ENCODE data around the gene SPECC1L.

SPECC1L gene

DNA sequence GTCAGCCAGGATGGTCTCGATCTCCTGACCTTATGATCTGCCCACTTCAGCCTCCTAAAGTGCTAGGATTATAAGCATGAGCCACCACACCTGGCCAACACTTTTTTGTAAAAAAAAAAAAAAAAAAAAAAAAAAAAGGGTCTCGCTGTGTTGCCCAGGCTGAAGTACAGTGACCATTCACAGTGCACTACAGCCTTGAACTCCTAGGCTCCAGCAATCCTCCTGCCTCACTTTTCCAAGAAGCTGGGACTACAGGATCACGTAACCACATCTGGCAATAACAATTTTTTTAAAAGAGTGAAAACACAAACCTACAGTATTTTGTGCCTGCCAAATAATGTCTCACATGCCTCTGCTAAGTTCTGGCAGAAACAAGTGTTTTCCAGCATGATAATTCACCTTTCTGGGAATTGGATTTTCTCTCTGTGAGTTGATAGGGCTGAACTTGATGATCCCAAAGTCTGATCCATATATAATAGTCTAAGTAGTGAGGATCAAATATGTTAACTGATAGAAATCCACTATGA is 187.3 kb downstream of the SPECC1L start:
- H3K4me1 ChIP-seq (ENCODE audit: control insufficient read depth, insufficient read depth, low read length): peaks cover 13% of the 10 kb centered on the region
- H3K4me3 ChIP-seq (ENCODE audit: low read length): no peak overlapping the region
- no peak overlapping the region for H3K9ac ChIP-seq (ENCODE audit: low read length)
- no peaks in the 10 kb centered on the region for H3K9me3 ChIP-seq (ENCODE audit: control insufficient read depth, low read length)
- DNase-seq (ENCODE audit: low read depth): no peak
- no peaks in the 10 kb centered on the region for H3K27me3 ChIP-seq (replicated peaks; ENCODE audit: control insufficient read depth, insufficient read depth, low read length)
- H3K36me3 ChIP-seq (ENCODE audit: control insufficient read depth, insufficient read depth, low read length, severe bottlenecking): no peaks in the 10 kb centered on the region

DNA sequence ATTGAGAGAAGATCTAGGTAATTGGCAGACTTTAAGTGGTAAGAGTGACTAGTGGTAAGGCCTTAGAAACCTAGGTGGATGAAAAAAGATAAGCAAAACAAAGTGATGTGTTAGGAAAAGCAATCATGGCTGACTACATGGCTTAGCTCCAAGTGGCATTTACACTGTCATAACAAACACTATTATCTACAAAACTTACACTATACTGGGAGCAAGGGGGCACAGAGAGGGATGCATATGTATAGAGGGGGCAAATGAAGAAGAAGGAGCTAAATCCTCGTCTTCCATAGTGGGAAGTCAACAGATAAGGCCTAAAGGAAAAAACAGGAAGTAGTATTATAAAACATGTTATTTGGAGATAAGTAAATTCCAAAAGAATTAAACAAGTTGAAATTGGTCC is 189.3 kb downstream of the SPECC1L start:
- H3K36me3 ChIP-seq (ENCODE audit: control insufficient read depth, insufficient read depth, low read length, severe bottlenecking): no peaks in the 10 kb centered on the region
- no peaks in the 10 kb centered on the region for H3K27me3 ChIP-seq (replicated peaks; ENCODE audit: control insufficient read depth, insufficient read depth, low read length)
- no peak for DNase-seq (ENCODE audit: low read depth)
- H3K9ac ChIP-seq (ENCODE audit: low read length): no peak overlapping the region
- H3K9me3 ChIP-seq (ENCODE audit: control insufficient read depth, low read length): no peaks in the 10 kb centered on the region
- peaks cover 13% of the 10 kb centered on the region for H3K4me1 ChIP-seq (ENCODE audit: control insufficient read depth, insufficient read depth, low read length)
- H3K4me3 ChIP-seq (ENCODE audit: low read length): no peak overlapping the region

DNA sequence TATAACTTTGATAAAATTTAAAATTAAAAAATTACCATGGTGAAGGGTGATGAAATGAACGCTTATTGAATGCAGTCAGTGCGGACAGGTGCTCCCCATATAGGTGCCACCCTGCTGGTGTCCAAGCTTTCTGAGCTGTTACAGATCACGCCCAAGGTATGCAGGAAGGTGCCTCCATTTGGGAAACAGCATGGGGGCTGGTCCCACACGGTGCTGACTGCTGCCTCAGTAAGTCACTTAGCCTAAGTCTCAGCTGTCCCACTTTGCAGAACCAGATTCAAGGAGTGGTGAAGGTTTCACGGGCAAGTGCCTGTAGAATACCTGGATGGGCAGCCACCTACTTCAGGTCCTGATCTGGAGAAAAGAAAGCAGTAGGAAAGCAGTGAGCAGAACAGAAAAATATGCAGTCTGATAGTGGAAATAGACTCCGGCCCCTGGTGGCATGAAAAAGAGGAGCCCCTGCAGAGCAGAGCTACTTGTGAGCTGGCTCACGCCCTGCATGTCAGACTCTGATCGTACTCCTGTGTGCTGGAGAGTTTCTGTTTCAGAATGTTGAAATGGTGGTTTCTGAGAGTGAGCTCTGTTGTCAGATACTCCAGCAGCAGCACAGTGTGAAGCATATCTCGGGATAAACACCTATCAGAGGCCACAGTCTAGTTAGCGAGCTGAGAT is 189.9 kb downstream of the SPECC1L start:
- DNase-seq (ENCODE audit: low read depth): no peak
- peaks cover 12% of the 10 kb centered on the region for H3K4me1 ChIP-seq (ENCODE audit: control insufficient read depth, insufficient read depth, low read length)
- H3K27me3 ChIP-seq (replicated peaks; ENCODE audit: control insufficient read depth, insufficient read depth, low read length): no peaks in the 10 kb centered on the region
- H3K4me3 ChIP-seq (ENCODE audit: low read length): no peak overlapping the region
- no peaks in the 10 kb centered on the region for H3K9me3 ChIP-seq (ENCODE audit: control insufficient read depth, low read length)
- no peak overlapping the region for H3K9ac ChIP-seq (ENCODE audit: low read length)
- H3K36me3 ChIP-seq (ENCODE audit: control insufficient read depth, insufficient read depth, low read length, severe bottlenecking): no peaks in the 10 kb centered on the region

DNA sequence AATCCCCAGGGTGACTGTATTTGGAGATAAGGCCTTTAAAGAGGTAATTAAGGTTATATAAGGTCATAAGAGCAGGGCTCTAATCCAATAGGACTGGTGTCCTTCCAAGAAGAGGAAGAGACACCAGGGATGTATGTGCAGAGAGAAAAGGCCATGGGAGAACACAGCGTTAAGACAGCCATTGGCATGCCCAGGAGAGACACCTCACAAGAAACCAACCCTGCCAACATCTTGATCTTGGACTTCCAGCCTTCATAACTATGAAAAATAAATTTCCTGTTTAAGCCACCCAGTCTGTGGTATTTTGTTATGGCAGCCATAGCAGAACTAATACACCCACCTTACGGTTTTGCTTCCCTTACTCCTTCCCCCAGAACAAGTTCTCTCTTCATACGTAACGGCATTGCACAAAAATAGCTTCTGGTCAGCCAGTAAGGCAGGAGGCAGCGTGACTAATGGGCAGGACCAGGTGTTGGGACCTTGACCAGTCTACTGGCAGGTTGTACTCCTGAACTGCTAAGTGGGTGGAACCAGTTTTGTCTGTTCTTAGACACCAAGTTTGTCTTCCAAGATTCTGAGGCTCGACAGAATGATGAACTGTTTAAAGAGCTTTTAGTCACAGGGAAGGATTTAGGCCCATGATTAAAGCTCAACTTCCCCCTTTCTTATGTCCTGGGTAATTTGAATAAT is 192.6 kb downstream of the SPECC1L start:
- H3K4me1 ChIP-seq (ENCODE audit: control insufficient read depth, insufficient read depth, low read length): peaks cover 25% of the 10 kb centered on the region
- H3K9me3 ChIP-seq (ENCODE audit: control insufficient read depth, low read length): no peaks in the 10 kb centered on the region
- H3K9ac ChIP-seq (ENCODE audit: low read length): no peak overlapping the region
- no peaks in the 10 kb centered on the region for H3K27me3 ChIP-seq (replicated peaks; ENCODE audit: control insufficient read depth, insufficient read depth, low read length)
- no peaks in the 10 kb centered on the region for H3K36me3 ChIP-seq (ENCODE audit: control insufficient read depth, insufficient read depth, low read length, severe bottlenecking)
- no peak for DNase-seq (ENCODE audit: low read depth)
- H3K4me3 ChIP-seq (ENCODE audit: low read length): no peak overlapping the region

DNA sequence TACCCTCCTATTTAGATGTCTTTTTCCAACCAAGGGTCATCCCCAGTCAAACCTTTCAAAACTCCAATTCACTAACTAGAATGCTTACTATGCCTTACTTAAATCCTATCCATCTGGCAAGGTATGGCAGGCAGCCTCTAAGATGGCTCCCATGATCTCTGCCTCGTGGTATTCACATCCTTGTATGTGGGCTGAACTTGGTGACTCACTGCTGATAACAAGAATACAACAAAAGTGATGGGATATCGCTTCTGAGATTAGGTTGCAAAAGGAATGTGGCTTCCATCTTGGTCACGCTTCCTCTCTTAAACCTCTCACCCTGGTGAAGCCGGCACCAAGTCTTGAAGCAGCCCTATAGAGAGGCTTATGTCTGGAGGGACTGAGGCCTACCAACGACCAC is 194.9 kb downstream of the SPECC1L start:
- H3K9me3 ChIP-seq (ENCODE audit: control insufficient read depth, low read length): no peaks in the 10 kb centered on the region
- DNase-seq (ENCODE audit: low read depth): no peak
- H3K4me1 ChIP-seq (ENCODE audit: control insufficient read depth, insufficient read depth, low read length): peaks cover 25% of the 10 kb centered on the region
- no peaks in the 10 kb centered on the region for H3K27me3 ChIP-seq (replicated peaks; ENCODE audit: control insufficient read depth, insufficient read depth, low read length)
- H3K36me3 ChIP-seq (ENCODE audit: control insufficient read depth, insufficient read depth, low read length, severe bottlenecking): no peaks in the 10 kb centered on the region
- H3K9ac ChIP-seq (ENCODE audit: low read length): no peak overlapping the region
- no peak overlapping the region for H3K4me3 ChIP-seq (ENCODE audit: low read length)

DNA sequence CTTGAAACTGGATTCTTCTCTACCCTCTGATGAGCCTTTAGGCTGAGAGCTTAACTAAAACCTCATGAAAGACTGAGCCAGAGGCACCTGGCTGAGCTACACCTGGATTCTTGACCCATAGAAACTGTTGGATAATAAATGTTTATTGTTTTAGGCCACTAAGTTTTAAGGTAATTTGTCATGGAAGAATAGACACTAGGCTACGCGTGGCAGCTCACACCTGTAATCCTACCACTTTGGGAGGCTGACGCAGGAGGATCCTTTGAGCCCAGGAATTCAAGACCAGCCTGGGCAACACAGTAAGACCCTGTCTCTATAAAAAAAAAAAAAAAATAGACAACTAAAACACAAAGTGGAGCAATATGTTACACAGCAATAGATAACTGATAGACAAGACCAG is 195.3 kb downstream of the SPECC1L start:
- Histone ChIP-seq H3K4me1 (ENCODE audit: control insufficient read depth, insufficient read depth, low read length) (peaks cover 26% of the 10 kb centered on the region), H3K4me3 (ENCODE audit: low read length) (no peak overlapping the region), H3K27me3 (replicated peaks; ENCODE audit: control insufficient read depth, insufficient read depth, low read length) (no peaks in the 10 kb centered on the region), H3K36me3 (ENCODE audit: control insufficient read depth, insufficient read depth, low read length, severe bottlenecking) (no peaks in the 10 kb centered on the region), H3K9ac (ENCODE audit: low read length) (no peak overlapping the region), H3K9me3 (ENCODE audit: control insufficient read depth, low read length) (no peaks in the 10 kb centered on the region)
- DNase-seq (ENCODE audit: low read depth): no peak

DNA sequence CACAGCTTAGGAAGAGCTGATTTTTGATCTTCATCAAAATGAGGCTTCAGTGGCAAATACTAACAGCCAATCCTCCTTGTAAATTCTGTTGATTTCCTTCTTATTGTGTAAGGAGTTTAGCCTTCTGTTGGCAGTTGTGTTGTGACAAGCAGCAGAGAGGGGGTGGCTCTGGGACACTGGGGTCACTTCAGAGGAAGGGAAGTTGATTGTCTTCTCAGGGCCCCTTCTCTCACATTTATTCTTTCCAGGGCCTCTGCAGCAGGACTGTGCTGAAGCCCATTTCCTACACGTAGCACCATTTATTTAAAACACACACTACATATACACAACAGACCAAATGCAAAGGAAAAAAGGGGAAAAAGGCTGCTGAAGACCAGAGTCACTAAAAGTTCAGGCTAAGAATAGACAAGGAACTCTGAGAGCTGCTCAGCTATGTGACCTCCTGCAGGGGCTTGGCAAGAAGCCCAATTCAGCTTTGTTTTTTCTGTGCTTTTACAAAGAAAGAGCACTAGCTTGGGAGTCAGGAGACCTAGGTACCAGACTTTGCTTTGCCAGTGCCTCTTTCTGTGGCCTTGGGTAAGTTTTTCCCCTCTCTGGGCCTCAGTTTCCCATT is 196.2 kb downstream of the SPECC1L start:
- Histone ChIP-seq H3K27me3 (replicated peaks; ENCODE audit: control insufficient read depth, insufficient read depth, low read length) (no peaks in the 10 kb centered on the region), H3K36me3 (ENCODE audit: control insufficient read depth, insufficient read depth, low read length, severe bottlenecking) (no peaks in the 10 kb centered on the region), H3K9me3 (ENCODE audit: control insufficient read depth, low read length) (no peaks in the 10 kb centered on the region), H3K9ac (ENCODE audit: low read length) (peak overlapping the region; percentile 55), H3K4me3 (ENCODE audit: low read length) (peak overlapping the region; percentile 59), H3K4me1 (ENCODE audit: control insufficient read depth, insufficient read depth, low read length) (peaks cover 35% of the 10 kb centered on the region)
- DNase-seq (ENCODE audit: low read depth): peak; percentile 69

DNA sequence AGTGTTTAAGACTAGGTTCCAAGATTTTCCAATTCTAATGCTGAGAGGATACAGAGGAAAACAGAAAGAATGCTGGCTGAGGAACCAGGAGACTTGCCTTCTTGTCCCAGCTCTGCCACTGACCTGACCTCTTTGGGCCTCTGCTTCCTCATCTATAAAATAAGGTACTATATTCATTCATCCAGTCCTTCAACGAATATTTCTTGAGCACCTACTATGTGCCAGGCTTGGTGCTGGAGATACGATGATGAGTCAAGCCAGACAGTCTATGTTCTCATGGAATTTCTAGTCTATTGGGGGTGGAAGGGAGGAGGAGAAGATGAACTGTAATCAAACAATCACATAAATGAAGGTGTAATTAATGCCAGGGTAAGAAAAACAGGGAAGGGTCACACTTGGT is 196.7 kb downstream of the SPECC1L start:
- peaks cover 38% of the 10 kb centered on the region for H3K4me1 ChIP-seq (ENCODE audit: control insufficient read depth, insufficient read depth, low read length)
- H3K36me3 ChIP-seq (ENCODE audit: control insufficient read depth, insufficient read depth, low read length, severe bottlenecking): no peaks in the 10 kb centered on the region
- no peaks in the 10 kb centered on the region for H3K9me3 ChIP-seq (ENCODE audit: control insufficient read depth, low read length)
- H3K4me3 ChIP-seq (ENCODE audit: low read length): peak overlapping the region; percentile 59
- no peaks in the 10 kb centered on the region for H3K27me3 ChIP-seq (replicated peaks; ENCODE audit: control insufficient read depth, insufficient read depth, low read length)
- peak overlapping the region; percentile 55 for H3K9ac ChIP-seq (ENCODE audit: low read length)
- no peak for DNase-seq (ENCODE audit: low read depth)
